ENCODE measurements around the gene PTPRE. TPM values are rescaled to one million over a fixed set of nuclear protein-coding genes. Genes with fewer than 3 reads are reported as not detected.

Gene PTPRE
- total and polyA plus RNA-seq, 10 of the 15 experiments (the other 5 are each of a cell fraction or from before 2014, with no cell fraction given): 2.9 to 7.6 (median 5.8) TPM

GRCh38 chr10:128109707-128110106, 202.8 kb downstream of the PTPRE start (continued):
- TF ChIP-seq BCLAF1 (IDR thresholded peaks at IDR 0.05) (no peak), POLR2AphosphoS2 (IDR thresholded peaks at IDR 0.05; ENCODE audit: low read depth, low read length) (no peak), BCL3 (IDR thresholded peaks at IDR 0.05; ENCODE audit: borderline replicate concordance, insufficient read depth, low read depth, low read length, poor library complexity, severe bottlenecking) (no peak), CREM (IDR thresholded peaks at IDR 0.05; ENCODE audit: low read depth) (no peak), MLLT1 (IDR thresholded peaks at IDR 0.05) (no peak), NFYA (IDR thresholded peaks at IDR 0.05; ENCODE audit: borderline replicate concordance, low read depth, low read length) (no peak), BCL11A (IDR thresholded peaks at IDR 0.05; ENCODE audit: low read depth, low read length) (no peak), SREBF1 (IDR thresholded peaks at IDR 0.05; ENCODE audit: low read length) (no peak), IRF5 (IDR thresholded peaks at IDR 0.05; ENCODE audit: borderline replicate concordance) (no peak), PAX8 (IDR thresholded peaks at IDR 0.05) (no peak)
